ENCODE measurements around the gene NTN5. TPM values are rescaled to one million over a fixed set of nuclear protein-coding genes. Genes with fewer than 3 reads are reported as not detected.
A peak's percentile ranks its signal among the peaks of the same experiment; 100 is the strongest.

Gene NTN5
- total and polyA plus RNA-seq, 9 of the 15 experiments (the other 6 are each of a cell fraction or from before 2014, with no cell fraction given) = not detected

- Histone ChIP-seq H3K27ac (ENCODE audit: extremely low read depth, low read depth, low read length) (peak overlapping the region; percentile 70), H4K20me1 (replicated peaks; ENCODE audit: control insufficient read depth, insufficient read depth, low read length) (no peaks in the 10 kb centered on the region), H3K27me3 (ENCODE audit: control insufficient read depth in 2 of 2, insufficient read depth in 2 of 2, low read length in 2 of 2) (no peaks in the 10 kb centered on the region), H3K4me2 (ENCODE audit: insufficient read depth, low read length) (peak overlapping the region; percentile 85), H3K4me1 (replicated peaks in 1 of 2; ENCODE audit: control insufficient read depth in 2 of 2, insufficient read depth in 2 of 2, low read length in 2 of 2) (peaks cover 18 to 45% of the 10 kb centered on the region in 2 experiments), H3K4me3 (peak overlapping the region; percentile 73), H3K9me3 (replicated peaks; ENCODE audit: control insufficient read depth, insufficient read depth, low read depth, low read length) (no peaks in the 10 kb centered on the region), H3K79me2 (ENCODE audit: control insufficient read depth, insufficient read depth, low read length) (peaks cover 7% of the 10 kb centered on the region; the same call in 1 of the 3 replicates), H2AFZ (ENCODE audit: low read depth, low read length) (peak overlapping the region; percentile 92), H3K9me1 (ENCODE audit: control insufficient read depth, insufficient read depth, low read length) (no peaks in the 10 kb centered on the region), H3K9ac (ENCODE audit: insufficient read depth in 1 of 2, low read depth in 2 of 2, low read length in 2 of 2) (peak overlapping the region; percentile 80 to 87), H3K36me3 (ENCODE audit: control insufficient read depth, insufficient read depth, low read length) (no peaks in the 10 kb centered on the region)
- DNase-seq (ENCODE audit: extremely low read depth in 1 of 4, low spot score in 3 of 4) = peak; percentile 98 to 99 (median 98)
- BruUV-seq (replicated peaks) = no TSS peak
- ChIA-PET POLR2A (interaction anchor here (0.6 to 1.5 kb wide), 7 partner anchors 9 to 182 kb away, joined by 3 to 10 read pairs (median 3); no protein-coding TSS in a partner anchor), CTCF (ENCODE audit: low intra/inter-chr PET ratio) (interaction anchor here (0.7 kb wide), 2 partner anchors 139 to 482 kb away, joined by 4 to 6 read pairs; no protein-coding TSS in a partner anchor)
- FAIRE-seq = peak; percentile 99
- ATAC-seq = peak; percentile 97
- WGBS (ENCODE audit: insufficient coverage, low coverage, missing lambda C conversion rate) = under 1% methylated on average over 59 of the region's 67 CpGs
- in situ Hi-C loops (cut with MboI) (no loop called here), intact Hi-C loops (cut with micrococcal nuclease) (loop anchor here (2.0 kb wide), 1 partner anchor 39 kb away; no protein-coding TSS in a partner anchor)
- TF ChIP-seq ZNF316 (IDR thresholded peaks at IDR 0.05) (no peak), TSHZ1 (CRISPR knock-in tag; IDR thresholded peaks at IDR 0.05) (no peak), FUS (optimal IDR thresholded peaks at IDR 0.05; ENCODE audit: low read depth, low read length) (no peak), PCBP1 (IDR thresholded peaks at IDR 0.05; ENCODE audit: low read depth, low read length, poor library complexity, severe bottlenecking) (no peak), ZNF639 (CRISPR knock-in tag; conservative IDR thresholded peaks at IDR 0.05 in 1 of 2, IDR thresholded peaks at IDR 0.05 in 1 of 2) (peak in 1 of 2 experiments; percentile 73; a peak in 1 of 4 replicates), GTF2B (IDR thresholded peaks at IDR 0.05; ENCODE audit: extremely low read depth, insufficient read length) (no peak), CXXC5 (CRISPR knock-in tag; IDR thresholded peaks at IDR 0.05) (peak; percentile 79), ZNF431 (CRISPR knock-in tag; IDR thresholded peaks at IDR 0.05) (no peak), MTF1 (CRISPR knock-in tag; IDR thresholded peaks at IDR 0.05; ENCODE audit: borderline replicate concordance) (no peak), HBP1 (CRISPR knock-in tag; IDR thresholded peaks at IDR 0.05) (no peak), FOS (IDR thresholded peaks at IDR 0.05; ENCODE audit: extremely low read depth, insufficient read length) (peak; percentile 80), ZEB2 (IDR thresholded peaks at IDR 0.05) (no peak; the same call in 1 of the 2 replicates)
Measured at GRCh38 chr19:48713864-48714755, 41.3 kb upstream of the NTN5 start.
